T-cell (primary cell): Measurements from ENCODE around the gene FAM151A. TPM values are rescaled to one million over a fixed set of nuclear protein-coding genes. Genes with fewer than 3 reads are reported as not detected.

Source experiments
- ATAC-seq, 4 experiments: fragments of 200-7000 bp in 3 of 4; fragments of 150-1000 bp in 1 of 4; cut with Tn5 transposase; replicated peaks in 1 of 4; 1 replicate in 3 of 4; 2 replicates in 1 of 4; pipeline ENCODE4 v1.10.0; 2021; ENCODE audit warnings: moderate library complexity in 3 of 4, mild to moderate bottlenecking in 2 of 4, moderate number of reproducible peaks in 1 of 4
- CTCF ChIA-PET, 2 donors: fragments of 300-600 bp; sonication (Branson Sonifier 250); formaldehyde crosslinking; loops; one replicate each; lab custom pipeline; 2022; ENCODE audit warnings: antibody characterized with exemption in 2 of 2; lab: Charles Lee
- POLR2A ChIA-PET, 2 donors: fragments of 300-600 bp; sonication (Branson Sonifier 250); formaldehyde crosslinking; loops; one replicate each; lab custom pipeline; 2022; ENCODE audit warnings: antibody characterized with exemption in 2 of 2; lab: Charles Lee
- DNase-seq, 35 experiments: peaks; one replicate each; pipeline versions ENCODE4 v3.0.0 to v3.0.0-alpha.2; 2013 to 2023
- H3K27ac ChIP-seq: one replicate; pipeline ENCODE4 v1.5.1; 2013; ENCODE audit warnings: low read length
- H3K27me3 ChIP-seq, 2 experiments: replicated peaks in 1 of 2; 1 replicate in 1 of 2; 2 replicates in 1 of 2; pipeline versions ENCODE4 v1.6.1 to v1.7.0; 2013; ENCODE audit warnings: low read length in 1 of 2, mixed read lengths in 1 of 2; ENCODE audit not compliant: control insufficient read depth in 2 of 2, insufficient read depth in 2 of 2; ENCODE audit errors: extremely low read depth in 1 of 2
- H3K36me3 ChIP-seq, 2 donors: 1 replicate in 1 of 2; 2 replicates in 1 of 2; pipeline versions ENCODE4 v1.6.1 to v1.7.0; 2013; ENCODE audit warnings: low read length in 1 of 2; ENCODE audit not compliant: control insufficient read depth in 2 of 2, insufficient read depth in 1 of 2; ENCODE audit errors: extremely low read depth in 1 of 2
- H3K4me1 ChIP-seq, 2 experiments: 1 replicate in 1 of 2; 2 replicates in 1 of 2; pipeline versions ENCODE4 v1.6.1 to v1.7.0; 2013; ENCODE audit warnings: low read length in 2 of 2, mixed read lengths in 1 of 2; ENCODE audit not compliant: insufficient read depth in 2 of 2, control insufficient read depth in 1 of 2; ENCODE audit errors: extremely low read depth in 1 of 2
- H3K4me3 ChIP-seq, 2 donors: 1 replicate in 1 of 2; 2 replicates in 1 of 2; pipeline versions ENCODE4 v1.5.1 to v1.7.0; 2013; ENCODE audit warnings: mild to moderate bottlenecking in 2 of 2, low read length in 1 of 2, moderate library complexity in 1 of 2; ENCODE audit not compliant: control insufficient read depth in 1 of 2; ENCODE audit errors: extremely low read depth in 1 of 2
- H3K9me3 ChIP-seq: 2 replicates; pipeline ENCODE4 v1.7.0; 2013
- H3K27ac Mint-ChIP-seq, 2 donors: one replicate each; pipeline ENCODE4 v1.8.0; 2020 to 2021; ENCODE audit warnings: mild to moderate bottlenecking in 2 of 2, mixed read lengths in 2 of 2
- H3K27me3 Mint-ChIP-seq, 2 donors: one replicate each; pipeline ENCODE4 v1.8.0; 2021 to 2022; ENCODE audit warnings: mixed read lengths in 2 of 2
- H3K36me3 Mint-ChIP-seq: one replicate; pipeline ENCODE4 v1.8.0; 2021; ENCODE audit warnings: mixed read lengths
- H3K4me1 Mint-ChIP-seq, 3 donors: one replicate each; pipeline ENCODE4 v1.8.0; 2020 to 2022; ENCODE audit warnings: mixed read lengths in 3 of 3, mild to moderate bottlenecking in 1 of 3
- H3K4me3 Mint-ChIP-seq, 3 donors: one replicate each; pipeline ENCODE4 v1.8.0; 2020 to 2022; ENCODE audit warnings: mild to moderate bottlenecking in 3 of 3, mixed read lengths in 3 of 3, moderate library complexity in 3 of 3
- H3K9me3 Mint-ChIP-seq, 3 donors: one replicate each; pipeline ENCODE4 v1.8.0; 2020 to 2022; ENCODE audit warnings: mixed read lengths in 3 of 3
- WGBS: methylation state at CpG from one replicate; pipeline ENCODE4 v1.1.5; 2013; ENCODE audit warnings: missing lambda C conversion rate; ENCODE audit not compliant: insufficient coverage; 5-methylcytosine and 5-hydroxymethylcytosine counted together
- total RNA-seq, 35 experiments: library from RNA in 6 of 35; stranded (reverse) in 6 of 35; fragments of 120-200 nt in 1 of 35; gene quantifications; one replicate each; pipeline versions ENCODE4 v1.2.1 to v1.2.4 and lab custom pipeline; 2013 to 2026

FAM151A gene
- total RNA-seq, 5 donors from 2014 or later (not counting 1 experiment from before 2014, with no cell fraction given), result not detected

- Mint-ChIP-seq H3K4me1 (no peaks in the 10 kb centered on the region), H3K27me3 (peaks cover 0 to 16% of the 10 kb centered on the region in 2 donors), H3K36me3 (no peaks in the 10 kb centered on the region), H3K9me3 (no peaks in the 10 kb centered on the region), H3K27ac (no peak overlapping the region), H3K4me3 (no peak overlapping the region)
- Histone ChIP-seq H3K4me1 (no peaks in the 10 kb centered on the region), H3K4me3 (no peak overlapping the region), H3K27me3 (peaks cover 0 to 15% of the 10 kb centered on the region in 2 experiments), H3K27ac (no peak overlapping the region), H3K36me3 (no peaks in the 10 kb centered on the region), H3K9me3 (no peaks in the 10 kb centered on the region)
- CTCF ChIA-PET, result no interaction called here
- POLR2A ChIA-PET, result no interaction called here
- no peak for DNase-seq
- 74% methylated on average over 4 of the region's 8 CpGs for WGBS
- ATAC-seq, result no peak
Measured at GRCh38 chr1:54624466-54625464, 1.4 kb upstream of the FAM151A start.

- no peaks in the 10 kb centered on the region for H3K4me1 Mint-ChIP-seq
- Histone ChIP-seq H3K27ac (no peak overlapping the region), H3K4me3 (no peak overlapping the region), H3K27me3 (peaks cover 0 to 22% of the 10 kb centered on the region in 2 experiments), H3K9me3 (no peaks in the 10 kb centered on the region), H3K4me1 (no peaks in the 10 kb centered on the region), H3K36me3 (no peaks in the 10 kb centered on the region)
- H3K4me3 Mint-ChIP-seq, result no peak overlapping the region
- no peak for DNase-seq
- CTCF ChIA-PET, result no interaction called here
- H3K36me3 Mint-ChIP-seq, result no peaks in the 10 kb centered on the region
- H3K27ac Mint-ChIP-seq, result no peak overlapping the region
- ATAC-seq, result no peak
- POLR2A ChIA-PET, result no interaction called here
- H3K9me3 Mint-ChIP-seq, result no peaks in the 10 kb centered on the region
- 76% methylated on average over 6 of the region's 8 CpGs for WGBS
- peaks cover 0 to 22% of the 10 kb centered on the region in 2 donors for H3K27me3 Mint-ChIP-seq
Measured at GRCh38 chr1:54619749-54620148, 3.6 kb downstream of the FAM151A start.

- no peaks in the 10 kb centered on the region for H3K4me1 Mint-ChIP-seq
- H3K9me3 Mint-ChIP-seq, result no peaks in the 10 kb centered on the region
- Histone ChIP-seq H3K27ac (no peak overlapping the region), H3K27me3 (peaks cover 0 to 22% of the 10 kb centered on the region in 2 experiments), H3K9me3 (no peaks in the 10 kb centered on the region), H3K4me3 (no peak overlapping the region), H3K36me3 (no peaks in the 10 kb centered on the region), H3K4me1 (no peaks in the 10 kb centered on the region)
- ChIA-PET POLR2A (no interaction called here), CTCF (interaction anchor here in 1 of 2 donors (0.7 kb wide), 1 partner anchor 763 kb away, joined by 3 read pairs; no protein-coding TSS in a partner anchor)
- H3K4me3 Mint-ChIP-seq, result no peak overlapping the region
- no peak overlapping the region for H3K27ac Mint-ChIP-seq
- no peak for DNase-seq
- 80% methylated on average over 11 of the region's 13 CpGs for WGBS
- no peaks in the 10 kb centered on the region for H3K36me3 Mint-ChIP-seq
- peaks cover 0 to 11% of the 10 kb centered on the region in 2 donors for H3K27me3 Mint-ChIP-seq
- ATAC-seq, result no peak
Measured at GRCh38 chr1:54615531-54616279, 7.6 kb downstream of the FAM151A start.

GRCh38 chr1:54614563-54614962 lies 8.8 kb downstream of the FAM151A start:
- Histone ChIP-seq H3K36me3 (no peaks in the 10 kb centered on the region), H3K27me3 (peaks cover 0 to 23% of the 10 kb centered on the region in 2 experiments), H3K4me1 (no peaks in the 10 kb centered on the region), H3K27ac (no peak overlapping the region), H3K9me3 (no peaks in the 10 kb centered on the region), H3K4me3 (no peak overlapping the region)
- Mint-ChIP-seq H3K27ac (no peak overlapping the region), H3K4me3 (no peak overlapping the region), H3K4me1 (no peaks in the 10 kb centered on the region), H3K27me3 (peaks cover 0 to 5% of the 10 kb centered on the region in 2 donors), H3K9me3 (no peaks in the 10 kb centered on the region), H3K36me3 (no peaks in the 10 kb centered on the region)
- 88% methylated on average over 8 of the region's 8 CpGs for WGBS
- ChIA-PET CTCF (interaction anchor here in 1 of 2 donors (0.7 kb wide), 1 partner anchor 764 kb away, joined by 3 read pairs; no protein-coding TSS in a partner anchor), POLR2A (no interaction called here)
- no peak for ATAC-seq
- no peak for DNase-seq

GRCh38 chr1:54614024-54614423 lies 9.3 kb downstream of the FAM151A start:
- Histone ChIP-seq H3K9me3 (no peaks in the 10 kb centered on the region), H3K4me1 (no peaks in the 10 kb centered on the region), H3K36me3 (no peaks in the 10 kb centered on the region), H3K27me3 (peaks cover 0 to 21% of the 10 kb centered on the region in 2 experiments), H3K4me3 (no peak overlapping the region), H3K27ac (no peak overlapping the region)
- no peak overlapping the region for H3K27ac Mint-ChIP-seq
- no peaks in the 10 kb centered on the region for H3K9me3 Mint-ChIP-seq
- H3K27me3 Mint-ChIP-seq, result peaks cover 0 to 5% of the 10 kb centered on the region in 2 donors
- DNase-seq (no peak), ATAC-seq (no peak)
- H3K4me1 Mint-ChIP-seq, result no peaks in the 10 kb centered on the region
- WGBS, result 88% methylated on average over 1 of the region's 2 CpGs
- H3K4me3 Mint-ChIP-seq, result no peak overlapping the region
- ChIA-PET CTCF (no interaction called here), POLR2A (no interaction called here)
- H3K36me3 Mint-ChIP-seq, result no peaks in the 10 kb centered on the region

GRCh38 chr1:54611621-54612020 lies 11.7 kb downstream of the FAM151A start:
- Histone ChIP-seq H3K4me1 (no peaks in the 10 kb centered on the region), H3K9me3 (no peaks in the 10 kb centered on the region), H3K36me3 (no peaks in the 10 kb centered on the region), H3K4me3 (no peak overlapping the region), H3K27me3 (peaks cover 0 to 13% of the 10 kb centered on the region in 2 experiments), H3K27ac (no peak overlapping the region)
- Mint-ChIP-seq H3K36me3 (no peaks in the 10 kb centered on the region), H3K4me1 (no peaks in the 10 kb centered on the region), H3K27me3 (no peaks in the 10 kb centered on the region), H3K27ac (no peak overlapping the region), H3K4me3 (no peak overlapping the region), H3K9me3 (no peaks in the 10 kb centered on the region)
- no peak for DNase-seq
- ChIA-PET CTCF (no interaction called here), POLR2A (no interaction called here)
- ATAC-seq, result no peak
- 86% methylated on average over 6 of the region's 8 CpGs for WGBS
